Measurements from ENCODE around the gene SLC2A5. TPM values are rescaled to one million over a fixed set of nuclear protein-coding genes. Genes with fewer than 3 reads are reported as not detected.

The SLC2A5 gene
- total and polyA plus RNA-seq, 9 of the 15 experiments (the other 6 are each of a cell fraction or from before 2014, with no cell fraction given) = 0.08 TPM; not detected in 8

DNA sequence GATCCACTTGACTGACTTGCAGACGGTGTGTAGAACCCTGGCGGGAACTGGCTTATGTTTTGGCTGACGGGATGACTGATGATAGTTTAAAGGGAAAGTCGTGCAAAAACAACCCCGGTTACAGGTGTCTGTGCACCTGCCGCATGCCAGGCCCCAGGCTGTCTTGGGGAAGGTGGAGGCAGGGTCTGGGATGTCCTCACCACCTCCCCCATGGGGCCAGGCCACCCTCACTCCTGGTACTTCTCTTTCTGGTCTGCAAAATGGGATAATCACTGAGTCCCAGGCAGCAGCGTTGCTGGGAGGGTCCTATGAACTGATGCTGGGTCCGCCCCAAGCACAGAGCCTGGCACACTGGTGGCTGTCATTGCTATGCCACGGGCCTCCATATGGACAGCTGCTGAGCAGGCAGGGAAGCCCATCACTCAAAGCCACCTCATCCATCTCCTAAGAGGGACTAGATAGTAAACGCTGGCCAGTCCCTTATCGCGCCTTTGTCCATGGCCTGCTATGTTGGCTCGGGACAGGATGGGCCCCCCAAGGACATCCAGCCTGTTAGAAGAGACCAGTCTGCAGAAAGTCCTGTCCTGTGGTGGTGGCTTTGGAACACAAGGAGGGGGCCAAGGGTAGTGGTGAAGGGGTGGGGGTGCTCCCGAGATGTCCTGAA, 28.2 kb downstream of the SLC2A5 start:
- TF ChIP-seq HOMEZ (CRISPR knock-in tag; IDR thresholded peaks at IDR 0.05) (no peak), ZNF316 (IDR thresholded peaks at IDR 0.05) (no peak), NFE2 (IDR thresholded peaks at IDR 0.05; ENCODE audit: low read depth) (no peak), FOXK1 (CRISPR knock-in tag; IDR thresholded peaks at IDR 0.05; ENCODE audit: borderline replicate concordance) (no peak), ZNF79 (CRISPR knock-in tag; IDR thresholded peaks at IDR 0.05; ENCODE audit: low read depth) (no peak), ZNF174 (CRISPR knock-in tag; IDR thresholded peaks at IDR 0.05) (no peak), ZNF696 (CRISPR knock-in tag; conservative IDR thresholded peaks at IDR 0.05) (no peak), KDM2B (CRISPR knock-in tag; IDR thresholded peaks at IDR 0.05) (no peak), EGR1 (conservative IDR thresholded peaks at IDR 0.05) (no peak), GTF2B (IDR thresholded peaks at IDR 0.05; ENCODE audit: extremely low read depth, insufficient read length) (no peak), ZNF586 (CRISPR knock-in tag; conservative IDR thresholded peaks at IDR 0.05) (no peak), ZFP1 (CRISPR knock-in tag; IDR thresholded peaks at IDR 0.05) (no peak), POLR2AphosphoS5 (IDR thresholded peaks at IDR 0.05; ENCODE audit: control insufficient read depth, insufficient read depth, low read depth, low read length) (no peak), ZNF23 (CRISPR knock-in tag; IDR thresholded peaks at IDR 0.05) (no peak), ILK (tag; IDR thresholded peaks at IDR 0.05; ENCODE audit: borderline replicate concordance, low read depth) (no peak), KDM5B (IDR thresholded peaks at IDR 0.05; ENCODE audit: insufficient replicate concordance, low read depth, low read length) (no peak), MLLT1 (IDR thresholded peaks at IDR 0.05) (no peak), PRMT5 (CRISPR knock-in tag; IDR thresholded peaks at IDR 0.05) (no peak)
- in situ Hi-C loops (cut with MboI) (no loop called here), intact Hi-C loops (cut with micrococcal nuclease) (no loop called here)
- no peak for ATAC-seq
- H4K20me1 ChIP-seq (replicated peaks; ENCODE audit: control insufficient read depth, insufficient read depth, low read length) = peaks cover 10% of the 10 kb centered on the region
- H3K4me2 ChIP-seq (ENCODE audit: insufficient read depth, low read length) = no peak overlapping the region
- no peak overlapping the region for H2AFZ ChIP-seq (ENCODE audit: low read depth, low read length)
- H3K36me3 ChIP-seq (ENCODE audit: control insufficient read depth, insufficient read depth, low read length) = no peaks in the 10 kb centered on the region
- no peaks in the 10 kb centered on the region for H3K9me1 ChIP-seq (ENCODE audit: control insufficient read depth, insufficient read depth, low read length)
- WGBS (ENCODE audit: insufficient coverage, low coverage, missing lambda C conversion rate) = 4% methylated on average over 14 of the region's 14 CpGs
- ChIA-PET CTCF (ENCODE audit: low intra/inter-chr PET ratio) (no interaction called here), POLR2A (interaction anchor here (0.5 to 1.1 kb wide), 4 partner anchors 8 to 860 kb away, joined by 3 to 5 read pairs (median 3); no protein-coding TSS in a partner anchor)
- H3K4me1 ChIP-seq (replicated peaks in 1 of 2; ENCODE audit: control insufficient read depth in 2 of 2, insufficient read depth in 2 of 2, low read length in 2 of 2) = peaks cover 0 to 17% of the 10 kb centered on the region in 2 experiments; a peak in 2 of 5 replicates
- no peak overlapping the region for H3K4me3 ChIP-seq
- H3K9me3 ChIP-seq (replicated peaks; ENCODE audit: control insufficient read depth, insufficient read depth, low read depth, low read length) = no peaks in the 10 kb centered on the region
- peaks cover 43 to 82% of the 10 kb centered on the region in 2 experiments for H3K27me3 ChIP-seq (ENCODE audit: control insufficient read depth in 2 of 2, insufficient read depth in 2 of 2, low read length in 2 of 2)
- no peak for FAIRE-seq
- no peak overlapping the region for H3K9ac ChIP-seq (ENCODE audit: insufficient read depth in 1 of 2, low read depth in 2 of 2, low read length in 2 of 2)
- no TSS peak for BruUV-seq (replicated peaks)
- no peak for DNase-seq (ENCODE audit: extremely low read depth in 1 of 4, low spot score in 3 of 4)
- H3K27ac ChIP-seq (ENCODE audit: extremely low read depth, low read depth, low read length) = no peak overlapping the region
- no peaks in the 10 kb centered on the region for H3K79me2 ChIP-seq (ENCODE audit: control insufficient read depth, insufficient read depth, low read length)
